GM21576 (cell line): ENCODE measurements around the gene ZNF732.
A peak's percentile ranks its signal among the peaks of the same experiment; 100 is the strongest.
"Not testable (repeated sequence)": the region's sequence is repeated elsewhere in the genome, so short reads cannot be mapped to it uniquely, and the experiment has no call there.

Experiments used
- ATAC-seq: cut with Tn5 transposase; IDR thresholded peaks from one replicate; pipeline ENCODE4 v1.9.1; 2021; ENCODE audit warnings: mild to moderate bottlenecking, moderate library complexity; ENCODE audit not compliant: unreplicated experiment

The ZNF732 gene

GRCh38 chr4:253936-254756 is 51.1 kb downstream of the ZNF732 start:
- no peak for ATAC-seq

- ATAC-seq, result no peak
These were observed 53.1 kb downstream of the ZNF732 start for GRCh38 chr4:252065-252601.

GRCh38 chr4:244471-244870 is 60.8 kb downstream of the ZNF732 start:
- ATAC-seq, result no peak

- ATAC-seq, result no peak
These were observed 61.8 kb downstream of the ZNF732 start for GRCh38 chr4:243426-243825.

GRCh38 chr4:242121-242848 is 63.0 kb downstream of the ZNF732 start:
- peak; percentile 64 for ATAC-seq

GRCh38 chr4:241411-241810 is 63.9 kb downstream of the ZNF732 start:
- not testable (repeated sequence) for ATAC-seq

- no peak for ATAC-seq
These were observed 69.2 kb downstream of the ZNF732 start for GRCh38 chr4:236028-236427.

GRCh38 chr4:234178-234577 is 71.1 kb downstream of the ZNF732 start:
- no peak for ATAC-seq

- ATAC-seq, result no peak
These were observed 81.3 kb downstream of the ZNF732 start for GRCh38 chr4:223913-224497.
